ENCODE data around the gene AOPEP.

GRCh38 chr9:95053611-95054570 lies 327.4 kb downstream of the AOPEP start:
- TF ChIP-seq EZH2 (IDR thresholded peaks at IDR 0.05) (no peak), EZH2phosphoT487 (IDR thresholded peaks at IDR 0.05) (no peak)
- TF ChIP-seq, protein P1, sequence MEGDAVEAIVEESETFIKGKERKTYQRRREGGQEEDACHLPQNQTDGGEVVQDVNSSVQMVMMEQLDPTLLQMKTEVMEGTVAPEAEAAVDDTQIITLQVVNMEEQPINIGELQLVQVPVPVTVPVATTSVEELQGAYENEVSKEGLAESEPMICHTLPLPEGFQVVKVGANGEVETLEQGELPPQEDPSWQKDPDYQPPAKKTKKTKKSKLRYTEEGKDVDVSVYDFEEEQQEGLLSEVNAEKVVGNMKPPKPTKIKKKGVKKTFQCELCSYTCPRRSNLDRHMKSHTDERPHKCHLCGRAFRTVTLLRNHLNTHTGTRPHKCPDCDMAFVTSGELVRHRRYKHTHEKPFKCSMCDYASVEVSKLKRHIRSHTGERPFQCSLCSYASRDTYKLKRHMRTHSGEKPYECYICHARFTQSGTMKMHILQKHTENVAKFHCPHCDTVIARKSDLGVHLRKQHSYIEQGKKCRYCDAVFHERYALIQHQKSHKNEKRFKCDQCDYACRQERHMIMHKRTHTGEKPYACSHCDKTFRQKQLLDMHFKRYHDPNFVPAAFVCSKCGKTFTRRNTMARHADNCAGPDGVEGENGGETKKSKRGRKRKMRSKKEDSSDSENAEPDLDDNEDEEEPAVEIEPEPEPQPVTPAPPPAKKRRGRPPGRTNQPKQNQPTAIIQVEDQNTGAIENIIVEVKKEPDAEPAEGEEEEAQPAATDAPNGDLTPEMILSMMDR (IDR thresholded peaks at IDR 0.05): no peak
